Karpas-422 (cell line): Measurements from ENCODE around the gene CCAR1. TPM values are rescaled to one million over a fixed set of nuclear protein-coding genes. Genes with fewer than 3 reads are reported as not detected.
"Not testable (repeated sequence)": the region's sequence is repeated elsewhere in the genome, so short reads cannot be mapped to it uniquely, and the experiment has no call there.

Experiments
- DNase-seq: peaks from one replicate; pipeline ENCODE4 v3.0.0-alpha.2; 2015
- H2AFZ ChIP-seq: fragments of 200-600 bp; sonication (generic); 2 replicates; pipeline ENCODE4 v1.6.1; 2014; ENCODE audit warnings: antibody characterized with exemption, low read length, mixed read lengths
- H3K27ac ChIP-seq: fragments of 200-600 bp; sonication (generic); 2 replicates; pipeline ENCODE4 v1.5.1; 2014; ENCODE audit warnings: mild to moderate bottlenecking, low read length, moderate library complexity
- H3K27me3 ChIP-seq: fragments of 200-600 bp; sonication (generic); 2 replicates; pipeline ENCODE4 v1.6.1; 2014; ENCODE audit warnings: low read length, mixed read lengths
- H3K36me3 ChIP-seq: fragments of 200-600 bp; sonication (generic); 2 replicates; pipeline ENCODE4 v1.6.1; 2014; ENCODE audit warnings: low read length, mixed read lengths; ENCODE audit not compliant: insufficient read depth
- H3K4me1 ChIP-seq: fragments of 200-600 bp; sonication (generic); 2 replicates; pipeline ENCODE4 v1.6.1; 2014; ENCODE audit warnings: mild to moderate bottlenecking, low read length, mixed read lengths
- H3K4me2 ChIP-seq: fragments of 200-600 bp; sonication (generic); 2 replicates; pipeline ENCODE4 v1.6.1; 2014; ENCODE audit warnings: low read length, low read depth, mild to moderate bottlenecking; ENCODE audit not compliant: poor library complexity, severe bottlenecking
- H3K4me3 ChIP-seq: fragments of 200-600 bp; sonication (generic); 2 replicates; pipeline ENCODE4 v1.5.1; 2014; ENCODE audit warnings: mild to moderate bottlenecking, antibody characterized with exemption, low read length, mixed read lengths
- H3K79me2 ChIP-seq: fragments of 200-600 bp; sonication (generic); 2 replicates; pipeline ENCODE4 v1.6.1; 2014; ENCODE audit warnings: mild to moderate bottlenecking, low read length, mixed read lengths
- H3K9ac ChIP-seq: fragments of 200-600 bp; sonication (generic); 2 replicates; pipeline ENCODE4 v1.6.0; 2014; ENCODE audit warnings: low read length
- H3K9me2 ChIP-seq: fragments of 200-600 bp; sonication (generic), shearing (Covaris generic); replicated peaks from 2 replicates; pipeline ENCODE4 v1.6.0; 2014; ENCODE audit warnings: mild to moderate bottlenecking, low read length, moderate library complexity; ENCODE audit not compliant: insufficient read depth
- H3K9me3 ChIP-seq: fragments of 300-700, 200-600 bp; sonication (generic); 2 replicates; pipeline ENCODE4 v1.6.1; 2014; ENCODE audit warnings: low read length, mixed read lengths
- H4K20me1 ChIP-seq: fragments of 200-600 bp; sonication (generic); 2 replicates; pipeline ENCODE4 v1.6.1; 2014; ENCODE audit warnings: mild to moderate bottlenecking, antibody characterized with exemption, low read length, low read depth; ENCODE audit not compliant: insufficient read depth
- total RNA-seq: library from RNA; depleted of rRNA; stranded (reverse); fragments of >200 nt; shearing (Covaris generic); gene quantifications from 2 replicates; pipeline ENCODE4 v1.2.3, GENCODE V29; 2014; ENCODE audit warnings: low replicate concordance

Gene CCAR1
- total RNA-seq, 1 experiment from 2014 or later: 102 TPM

DNA sequence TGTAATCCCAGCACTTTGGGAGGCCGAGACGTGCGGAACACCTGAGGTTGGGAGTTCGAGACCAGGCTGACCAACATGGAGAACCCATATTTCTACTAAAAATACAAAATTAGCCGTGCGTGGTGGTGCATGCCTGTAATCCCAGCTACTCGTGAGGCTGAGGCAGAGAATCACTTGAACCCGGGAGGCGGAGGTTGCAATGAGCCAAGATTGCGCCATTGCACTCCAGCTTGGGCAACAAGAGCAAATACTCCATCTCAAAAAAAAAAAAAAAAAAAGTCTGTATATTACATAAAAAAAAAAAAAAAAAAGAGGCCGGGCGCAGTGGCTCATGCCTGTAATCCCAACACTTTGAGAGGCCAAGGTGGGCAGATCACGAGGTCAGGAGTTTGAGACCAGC is 8.0 kb upstream of the CCAR1 start:
- H3K9ac ChIP-seq, H3K9me3 ChIP-seq, H3K27me3 ChIP-seq, H3K4me2 ChIP-seq, H3K36me3 ChIP-seq, DNase-seq, H3K9me2 ChIP-seq, H2AFZ ChIP-seq, H3K4me3 ChIP-seq, H3K4me1 ChIP-seq, H4K20me1 ChIP-seq, H3K27ac ChIP-seq, H3K79me2 ChIP-seq: not testable (repeated sequence)

DNA sequence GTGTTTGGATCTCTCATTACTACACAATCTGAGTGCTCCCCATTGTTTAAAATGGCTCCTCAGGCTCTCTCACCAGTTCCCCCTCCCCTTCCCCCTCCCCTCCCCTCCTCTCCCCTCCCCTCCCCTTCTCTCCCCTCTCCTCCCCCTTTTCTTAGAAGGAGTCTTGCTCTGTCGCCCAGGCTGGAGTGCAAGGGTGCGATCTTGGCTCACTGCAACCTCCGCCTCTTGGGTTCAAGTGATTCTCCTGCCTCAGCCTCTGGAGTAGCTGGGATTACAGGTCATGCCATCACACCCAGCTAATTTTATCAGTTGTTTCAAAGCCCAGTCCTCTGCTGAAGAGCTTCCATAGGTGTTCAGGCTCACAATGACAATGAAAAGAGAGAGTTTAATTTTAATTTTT is 3.6 kb upstream of the CCAR1 start:
- H3K9me3 ChIP-seq: no peaks in the 10 kb centered on the region
- H3K4me1 ChIP-seq: peaks cover 4% of the 10 kb centered on the region
- H3K4me3 ChIP-seq: no peak overlapping the region
- no peak for DNase-seq
- no peak overlapping the region for H2AFZ ChIP-seq
- H3K27me3 ChIP-seq: no peaks in the 10 kb centered on the region
- no peak overlapping the region for H3K9ac ChIP-seq
- H3K9me2 ChIP-seq: no peaks in the 10 kb centered on the region; the same call in 1 of the 2 replicates
- H3K27ac ChIP-seq: no peak overlapping the region
- no peak overlapping the region for H3K4me2 ChIP-seq
- H4K20me1 ChIP-seq: no peaks in the 10 kb centered on the region
- H3K36me3 ChIP-seq: no peaks in the 10 kb centered on the region
- H3K79me2 ChIP-seq: peaks cover 14% of the 10 kb centered on the region

DNA sequence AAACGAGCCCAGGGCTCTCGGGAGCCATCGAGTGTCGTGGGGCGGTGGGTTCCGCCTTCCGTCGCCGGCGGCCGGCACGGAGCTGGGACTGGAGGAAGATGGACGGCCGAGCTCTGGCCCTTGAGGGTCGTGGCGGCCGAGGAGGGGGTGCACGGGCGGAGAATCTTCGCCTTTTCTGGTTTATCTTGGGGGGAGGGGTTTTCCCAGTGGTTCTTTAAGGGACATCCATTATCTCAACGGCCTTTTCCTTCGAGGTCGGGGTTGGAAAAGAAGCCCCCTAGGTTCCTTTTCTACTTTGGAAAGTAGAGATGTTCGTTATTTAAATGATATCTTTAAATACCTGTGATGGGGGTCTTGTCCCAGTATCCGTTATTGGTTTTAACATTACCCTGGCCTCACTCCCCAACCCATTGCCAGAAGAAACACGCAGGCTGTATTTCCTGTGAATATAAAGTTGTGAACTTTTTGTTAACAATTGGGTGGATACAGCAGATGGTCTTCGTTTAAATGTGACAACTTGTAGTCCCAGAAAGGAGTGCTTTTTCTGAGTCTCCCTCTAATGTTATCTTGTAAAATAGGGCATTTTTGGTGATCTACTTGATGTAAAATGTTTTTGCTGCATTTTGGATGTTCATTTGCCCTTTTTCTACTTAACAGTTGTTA is 765 bp downstream of the CCAR1 start:
- peaks cover 45% of the 10 kb centered on the region for H3K79me2 ChIP-seq
- no peaks in the 10 kb centered on the region for H3K9me2 ChIP-seq
- H3K4me3 ChIP-seq: peak overlapping the region; percentile 89
- peaks cover 16% of the 10 kb centered on the region for H3K36me3 ChIP-seq
- H3K9ac ChIP-seq: peak overlapping the region; percentile 97
- no peaks in the 10 kb centered on the region for H3K9me3 ChIP-seq
- peak; percentile 48 for DNase-seq
- H3K4me1 ChIP-seq: peaks cover 8% of the 10 kb centered on the region
- H3K4me2 ChIP-seq: peak overlapping the region; percentile 65
- H4K20me1 ChIP-seq: no peaks in the 10 kb centered on the region
- H2AFZ ChIP-seq: peak overlapping the region; percentile 59; the same call in 1 of the 2 replicates
- peak overlapping the region; percentile 69 for H3K27ac ChIP-seq
- no peaks in the 10 kb centered on the region for H3K27me3 ChIP-seq

DNA sequence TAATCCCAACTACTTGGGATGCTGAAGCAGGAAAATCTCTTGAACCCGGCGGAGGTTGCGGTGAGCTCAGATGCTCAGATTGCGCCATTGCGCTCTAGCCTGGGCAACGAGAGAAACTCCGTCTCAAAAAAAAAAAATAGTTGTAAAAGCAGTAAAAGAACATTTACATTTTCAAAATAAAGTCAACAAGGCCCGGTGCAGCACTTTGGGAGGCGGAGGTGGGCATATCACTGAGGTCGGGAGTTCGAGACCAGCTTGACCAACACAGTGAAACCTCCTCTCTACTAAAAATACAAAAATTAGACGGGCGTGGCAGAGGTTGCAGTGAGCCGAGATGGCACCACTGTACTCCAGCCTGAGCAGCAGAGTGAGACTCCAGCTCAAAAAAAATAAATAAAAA is 4.0 kb downstream of the CCAR1 start:
- no peaks in the 10 kb centered on the region for H3K27me3 ChIP-seq
- no peaks in the 10 kb centered on the region for H3K9me2 ChIP-seq
- no peaks in the 10 kb centered on the region for H3K9me3 ChIP-seq
- no peak overlapping the region for H2AFZ ChIP-seq
- H3K4me2 ChIP-seq: no peak overlapping the region
- H3K4me1 ChIP-seq: peaks cover 8% of the 10 kb centered on the region
- no peak overlapping the region for H3K9ac ChIP-seq
- no peak for DNase-seq
- H3K79me2 ChIP-seq: peaks cover 74% of the 10 kb centered on the region
- no peaks in the 10 kb centered on the region for H4K20me1 ChIP-seq
- H3K27ac ChIP-seq: no peak overlapping the region
- peaks cover 36% of the 10 kb centered on the region for H3K36me3 ChIP-seq
- no peak overlapping the region for H3K4me3 ChIP-seq

DNA sequence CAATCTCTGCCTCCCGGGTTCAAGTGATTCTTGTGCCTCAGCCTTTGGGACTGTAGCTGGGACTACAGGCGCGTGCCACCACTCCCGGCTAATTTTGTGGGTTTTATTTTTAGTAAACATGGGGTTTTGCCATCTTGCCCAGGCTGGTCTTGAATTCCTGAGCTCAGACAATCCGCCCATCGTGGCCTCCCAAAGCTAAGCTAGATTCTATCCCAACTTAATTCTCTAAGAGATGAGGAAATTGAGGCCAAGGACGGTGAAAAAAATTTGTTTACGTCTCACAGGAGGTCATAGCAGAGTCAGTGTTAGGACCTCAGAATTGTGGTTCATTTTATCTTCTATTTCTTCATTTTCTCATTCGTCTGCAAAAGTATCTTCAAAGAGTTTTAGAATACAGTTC is 6.1 kb downstream of the CCAR1 start:
- H2AFZ ChIP-seq: no peak overlapping the region
- DNase-seq: no peak
- H3K4me3 ChIP-seq: no peak overlapping the region
- no peak overlapping the region for H3K4me2 ChIP-seq
- no peaks in the 10 kb centered on the region for H3K9me2 ChIP-seq
- H3K9ac ChIP-seq: no peak overlapping the region
- peaks cover 44% of the 10 kb centered on the region for H3K36me3 ChIP-seq
- H4K20me1 ChIP-seq: no peaks in the 10 kb centered on the region
- no peaks in the 10 kb centered on the region for H3K27me3 ChIP-seq
- H3K9me3 ChIP-seq: no peaks in the 10 kb centered on the region
- peaks cover 7% of the 10 kb centered on the region for H3K4me1 ChIP-seq
- H3K27ac ChIP-seq: no peak overlapping the region
- H3K79me2 ChIP-seq: peaks cover 79% of the 10 kb centered on the region

DNA sequence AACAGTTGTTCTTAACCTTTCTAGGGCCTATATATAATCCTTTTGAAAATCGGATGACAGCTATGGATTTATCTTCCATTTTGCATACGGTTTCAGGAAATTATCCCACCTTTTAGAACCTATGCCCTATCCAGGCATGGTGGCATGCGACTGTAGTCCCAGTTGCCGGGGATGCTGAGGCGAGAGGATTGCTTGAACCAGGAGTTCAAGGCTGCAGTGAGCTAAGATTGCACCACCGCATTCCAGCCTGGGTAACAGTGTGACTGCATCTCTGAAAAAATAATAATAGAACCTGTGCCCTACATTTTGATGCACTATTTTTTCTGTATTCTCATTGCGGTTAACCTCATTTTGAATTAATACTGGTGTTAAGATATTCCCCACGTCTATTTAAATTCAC is 11.6 kb downstream of the CCAR1 start:
- peaks cover 59% of the 10 kb centered on the region for H3K36me3 ChIP-seq

DNA sequence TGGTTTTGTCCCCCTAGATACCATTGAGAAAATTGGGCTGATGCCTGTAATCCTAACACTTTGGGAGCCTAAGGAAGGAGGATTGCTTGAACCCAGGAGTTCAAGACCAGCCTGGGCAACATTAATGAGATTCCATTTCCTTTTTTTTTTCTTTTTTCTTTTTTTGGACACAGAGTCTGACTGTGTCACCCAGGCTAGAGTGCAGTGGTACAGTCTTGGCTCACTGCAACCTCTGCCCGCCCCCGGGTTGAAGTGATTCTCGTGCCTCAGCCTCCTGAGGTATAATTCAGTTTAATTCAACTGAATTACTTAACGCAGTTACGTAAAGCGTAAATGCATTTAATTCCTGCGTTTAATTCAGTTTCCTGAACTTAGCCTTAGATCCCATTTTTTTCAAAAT is 13.3 kb downstream of the CCAR1 start:
- Histone ChIP-seq H3K27me3 (no peaks in the 10 kb centered on the region), H2AFZ (no peak overlapping the region), H3K4me3 (no peak overlapping the region), H3K36me3 (peaks cover 61% of the 10 kb centered on the region), H3K4me2 (no peak overlapping the region), H3K9me3 (no peaks in the 10 kb centered on the region), H3K27ac (no peak overlapping the region), H3K9me2 (no peaks in the 10 kb centered on the region), H3K79me2 (peaks cover 80% of the 10 kb centered on the region), H3K9ac (no peak overlapping the region), H3K4me1 (no peaks in the 10 kb centered on the region), H4K20me1 (no peaks in the 10 kb centered on the region)
- no peak for DNase-seq

More for the DNA sequence above, 11.6 kb downstream of the CCAR1 start:
- Histone ChIP-seq H3K4me2 (no peak overlapping the region), H4K20me1 (no peaks in the 10 kb centered on the region), H3K9ac (no peak overlapping the region), H3K79me2 (peaks cover 84% of the 10 kb centered on the region), H3K9me3 (no peaks in the 10 kb centered on the region), H3K9me2 (no peaks in the 10 kb centered on the region), H3K27ac (no peak overlapping the region), H3K4me3 (no peak overlapping the region), H2AFZ (no peak overlapping the region), H3K4me1 (no peaks in the 10 kb centered on the region), H3K27me3 (no peaks in the 10 kb centered on the region)
- no peak for DNase-seq

DNA sequence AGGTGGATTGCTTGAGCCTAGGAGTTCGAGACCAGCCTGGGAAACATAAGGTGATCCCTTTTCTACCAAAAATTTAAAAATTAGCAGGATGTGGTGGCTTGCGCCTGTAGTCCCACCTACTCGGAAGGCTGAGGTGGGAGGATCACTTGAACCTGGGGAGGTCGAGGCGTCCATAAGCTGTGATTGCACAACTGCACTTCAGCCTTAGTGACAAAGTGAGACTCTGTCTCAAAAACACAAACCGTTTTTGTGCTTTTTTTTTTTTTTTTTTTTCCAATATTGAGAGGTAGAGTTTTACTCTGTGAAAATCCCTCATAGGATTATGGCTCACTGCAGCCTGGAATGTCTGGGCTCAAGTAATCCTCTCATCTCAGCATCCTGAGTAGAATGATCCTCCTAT is 14.1 kb downstream of the CCAR1 start:
- Histone ChIP-seq H3K36me3 (peaks cover 63% of the 10 kb centered on the region), H3K79me2 (peaks cover 80% of the 10 kb centered on the region), H3K4me2 (no peak overlapping the region), H3K9me2 (no peaks in the 10 kb centered on the region), H3K4me3 (no peak overlapping the region), H3K9me3 (no peaks in the 10 kb centered on the region), H3K9ac (no peak overlapping the region), H3K4me1 (no peaks in the 10 kb centered on the region), H3K27me3 (no peaks in the 10 kb centered on the region), H4K20me1 (no peaks in the 10 kb centered on the region), H3K27ac (no peak overlapping the region), H2AFZ (no peak overlapping the region)
- no peak for DNase-seq
